GM19463 (cell line): ENCODE results near the gene SYNE1.

ENCODE experiments used
- ATAC-seq: cut with Tn5 transposase; IDR thresholded peaks from one replicate; pipeline ENCODE4 v1.9.1; 2021; ENCODE audit warnings: mild to moderate bottlenecking, moderate library complexity; ENCODE audit not compliant: unreplicated experiment

SYNE1 gene

GRCh38 chr6:152117156-152118133 is 519.7 kb downstream of the SYNE1 start:
- ATAC-seq: peak; percentile 86

- no peak for ATAC-seq
These were observed 524.5 kb downstream of the SYNE1 start for GRCh38 chr6:152112491-152113261.

GRCh38 chr6:152110886-152111820 is 526.0 kb downstream of the SYNE1 start:
- no peak for ATAC-seq

GRCh38 chr6:152107973-152108372 is 529.2 kb downstream of the SYNE1 start:
- ATAC-seq: no peak

GRCh38 chr6:152100183-152100618 is 537.0 kb downstream of the SYNE1 start:
- ATAC-seq: no peak

- no peak for ATAC-seq
These were observed 537.5 kb downstream of the SYNE1 start for GRCh38 chr6:152099446-152100182.

GRCh38 chr6:152098683-152099082 is 538.5 kb downstream of the SYNE1 start:
- ATAC-seq: no peak

GRCh38 chr6:152096863-152097496 is 540.2 kb downstream of the SYNE1 start:
- ATAC-seq: no peak

GRCh38 chr6:152094992-152095592 is 542.1 kb downstream of the SYNE1 start:
- no peak for ATAC-seq

GRCh38 chr6:152094276-152094675 is 542.9 kb downstream of the SYNE1 start:
- ATAC-seq: no peak

- ATAC-seq: no peak
These were observed 543.5 kb downstream of the SYNE1 start for GRCh38 chr6:152093711-152094110.

GRCh38 chr6:152091851-152092341 is 545.3 kb downstream of the SYNE1 start:
- ATAC-seq: no peak

GRCh38 chr6:152091201-152091600 is 546.0 kb downstream of the SYNE1 start:
- no peak for ATAC-seq

- ATAC-seq: no peak
These were observed 547.2 kb downstream of the SYNE1 start for GRCh38 chr6:152089992-152090391.

GRCh38 chr6:152087701-152088100 is 549.5 kb downstream of the SYNE1 start:
- no peak for ATAC-seq

- ATAC-seq: no peak
These were observed 550.1 kb downstream of the SYNE1 start for GRCh38 chr6:152087096-152087495.

- ATAC-seq: no peak
These were observed 550.8 kb downstream of the SYNE1 start for GRCh38 chr6:152086223-152086873.

GRCh38 chr6:152085451-152085921 is 551.7 kb downstream of the SYNE1 start:
- no peak for ATAC-seq
